MM.1S (cell line): Measurements from ENCODE around the gene DDB1.

ENCODE experiments used
- DNase-seq: peaks from one replicate; pipeline ENCODE4 v3.0.0-alpha.2; 2015
- H2AFZ ChIP-seq: fragments of 300-600 bp; sonication (generic); 2 replicates; pipeline ENCODE4 v1.6.0; 2016; ENCODE audit warnings: antibody characterized with exemption, low read length
- H3F3A ChIP-seq: fragments of 300-600 bp; sonication (generic); 2 replicates; pipeline ENCODE4 v1.6.1; 2016; ENCODE audit warnings: mild to moderate bottlenecking, antibody characterized with exemption, low read length, moderate library complexity, mixed read lengths; ENCODE audit not compliant: insufficient read depth
- H3K27ac ChIP-seq: fragments of 300-600 bp; sonication (generic); 2 replicates; pipeline ENCODE4 v1.5.1; 2016; ENCODE audit warnings: mild to moderate bottlenecking, low read length
- H3K27me3 ChIP-seq: fragments of 300-600 bp; sonication (generic); replicated peaks from 2 replicates; pipeline ENCODE4 v1.6.0; 2016; ENCODE audit warnings: low read length; ENCODE audit not compliant: insufficient read depth
- H3K36me3 ChIP-seq: fragments of 300-600 bp; sonication (generic); replicated peaks from 2 replicates; pipeline ENCODE4 v1.6.1; 2016; ENCODE audit warnings: mild to moderate bottlenecking, low read length, mixed read lengths; ENCODE audit not compliant: insufficient read depth
- H3K4me1 ChIP-seq: fragments of 300-600 bp; sonication (generic); 2 replicates; pipeline ENCODE4 v1.6.1; 2016; ENCODE audit warnings: low read length, mixed read lengths
- H3K4me2 ChIP-seq: fragments of 300-600 bp; sonication (generic); 2 replicates; pipeline ENCODE4 v1.6.0; 2016; ENCODE audit warnings: low read depth, low read length
- H3K4me3 ChIP-seq: fragments of 300-600 bp; sonication (generic); 2 replicates; pipeline ENCODE4 v1.5.1; 2016; ENCODE audit warnings: low read length, mixed read lengths
- H3K79me2 ChIP-seq: fragments of 300-600 bp; sonication (generic); 2 replicates; pipeline ENCODE4 v1.6.1; 2016; ENCODE audit warnings: mixed run types, low read length, mixed read lengths
- H3K9ac ChIP-seq: fragments of 300-600 bp; sonication (generic); 2 replicates; pipeline ENCODE4 v1.6.1; 2016; ENCODE audit warnings: low read length, mixed read lengths
- H3K9me2 ChIP-seq: fragments of 300-600 bp; sonication (generic); replicated peaks from 2 replicates; pipeline ENCODE4 v1.6.1; 2016; ENCODE audit warnings: mild to moderate bottlenecking, low read length, mixed read lengths; ENCODE audit not compliant: insufficient read depth
- H3K9me3 ChIP-seq: fragments of 300-600 bp; sonication (generic); replicated peaks from 2 replicates; pipeline ENCODE4 v1.6.1; 2016; ENCODE audit warnings: mild to moderate bottlenecking, low read length, mixed read lengths; ENCODE audit not compliant: insufficient read depth
- H4K20me1 ChIP-seq: fragments of 300-600 bp; sonication (generic); 2 replicates; pipeline ENCODE4 v1.6.1; 2016; ENCODE audit warnings: mild to moderate bottlenecking, low read length, moderate library complexity, mixed read lengths; ENCODE audit not compliant: insufficient read depth
- CTCF ChIP-seq: fragments of 300-600 bp; sonication (generic); IDR thresholded peaks from 2 replicates; pipeline ENCODE4 v1.5.1; 2016; ENCODE audit warnings: antibody characterized with exemption, low read length, mixed read lengths
- EZH2 ChIP-seq: fragments of 300-600 bp; sonication (generic); optimal IDR thresholded peaks from 2 replicates; pipeline ENCODE3; 2017; ENCODE audit warnings: low read depth, mild to moderate bottlenecking, antibody characterized with exemption, low read length, mixed read lengths
- EZH2phosphoT487 ChIP-seq: fragments of 300-600 bp; sonication (generic); IDR thresholded peaks from 2 replicates; pipeline ENCODE4 v1.6.1; 2018; ENCODE audit warnings: antibody characterized with exemption, low read length

The DDB1 gene

GRCh38 chr11:61345170-61345610 is 12.3 kb upstream of the DDB1 start:
- H3F3A ChIP-seq, result no peaks in the 10 kb centered on the region
- no peak overlapping the region for H3K27ac ChIP-seq
- H3K9me2 ChIP-seq, result no peaks in the 10 kb centered on the region
- no peaks in the 10 kb centered on the region for H3K27me3 ChIP-seq
- H3K9me3 ChIP-seq, result no peaks in the 10 kb centered on the region
- no peaks in the 10 kb centered on the region for H3K4me1 ChIP-seq
- no peak for TF ChIP-seq EZH2
- TF ChIP-seq EZH2phosphoT487, result no peak
- no peak for TF ChIP-seq CTCF
- no peak overlapping the region for H3K9ac ChIP-seq
- no peaks in the 10 kb centered on the region for H4K20me1 ChIP-seq
- no peaks in the 10 kb centered on the region for H3K79me2 ChIP-seq
- no peak overlapping the region for H3K4me2 ChIP-seq
- H2AFZ ChIP-seq, result no peak overlapping the region
- H3K36me3 ChIP-seq, result no peaks in the 10 kb centered on the region
- H3K4me3 ChIP-seq, result no peak overlapping the region
- DNase-seq, result no peak

- Histone ChIP-seq H3K79me2 (no peaks in the 10 kb centered on the region), H3K4me3 (no peak overlapping the region), H3K4me2 (no peak overlapping the region), H3K9ac (no peak overlapping the region), H2AFZ (no peak overlapping the region), H3K36me3 (no peaks in the 10 kb centered on the region), H3K27me3 (no peaks in the 10 kb centered on the region), H3K9me3 (no peaks in the 10 kb centered on the region), H3K27ac (no peak overlapping the region), H4K20me1 (no peaks in the 10 kb centered on the region), H3K4me1 (no peaks in the 10 kb centered on the region), H3F3A (no peaks in the 10 kb centered on the region), H3K9me2 (no peaks in the 10 kb centered on the region)
- no peak for TF ChIP-seq EZH2
- no peak for TF ChIP-seq CTCF
- TF ChIP-seq EZH2phosphoT487, result no peak
- DNase-seq, result no peak
Measured at GRCh38 chr11:61343792-61344745, 11.2 kb upstream of the DDB1 start.

- Histone ChIP-seq H4K20me1 (no peaks in the 10 kb centered on the region), H3F3A (no peaks in the 10 kb centered on the region), H3K4me1 (no peaks in the 10 kb centered on the region), H3K27me3 (no peaks in the 10 kb centered on the region), H3K9me2 (no peaks in the 10 kb centered on the region), H3K36me3 (no peaks in the 10 kb centered on the region), H2AFZ (no peak overlapping the region), H3K4me2 (no peak overlapping the region), H3K4me3 (no peak overlapping the region), H3K9ac (no peak overlapping the region), H3K27ac (no peak overlapping the region), H3K79me2 (no peaks in the 10 kb centered on the region), H3K9me3 (no peaks in the 10 kb centered on the region)
- TF ChIP-seq CTCF, result no peak
- no peak for TF ChIP-seq EZH2phosphoT487
- no peak for TF ChIP-seq EZH2
- no peak for DNase-seq
Measured at GRCh38 chr11:61342207-61342803, 9.4 kb upstream of the DDB1 start.
